ENCODE measurements around the gene DUT.

Gene DUT

DNA sequence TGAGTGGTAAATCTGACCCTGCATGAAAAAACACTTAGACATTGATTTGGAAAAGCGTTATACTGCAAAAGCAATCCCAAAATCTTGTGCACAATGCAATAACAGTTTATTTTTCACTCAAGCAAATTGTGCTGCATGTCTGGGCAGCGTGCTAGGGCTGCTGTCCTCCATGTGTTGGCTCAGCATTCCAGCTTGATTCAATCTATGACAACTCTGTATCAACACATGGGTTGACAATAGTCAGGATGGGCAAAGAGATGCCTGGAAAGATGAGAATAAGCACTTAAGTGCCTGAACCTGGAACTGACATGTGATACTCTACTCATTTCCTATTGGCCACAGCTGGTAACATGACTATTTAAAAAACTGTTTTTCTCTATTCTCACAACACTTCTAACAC lies 51.8 kb downstream of the DUT start:
- Histone ChIP-seq H4K20me1 (ENCODE audit: control insufficient read depth, insufficient read depth, low read depth, low read length) (no peaks in the 10 kb centered on the region), H3K27me3 (ENCODE audit: control insufficient read depth, low read length) (no peaks in the 10 kb centered on the region), H3K27ac (ENCODE audit: low read depth, low read length) (no peak overlapping the region), H3K9me3 (ENCODE audit: control insufficient read depth, insufficient read depth, low read length) (no peaks in the 10 kb centered on the region), H3F3A (ENCODE audit: control insufficient read depth, insufficient read depth) (no peaks in the 10 kb centered on the region), H3K4me2 (ENCODE audit: low read length) (no peak overlapping the region), H3K4me3 (ENCODE audit: low read length) (no peak overlapping the region), H3K4me1 (ENCODE audit: control insufficient read depth, low read length) (peaks cover 5% of the 10 kb centered on the region), H3K36me3 (ENCODE audit: control insufficient read depth, low read length) (no peaks in the 10 kb centered on the region), H3K79me2 (ENCODE audit: control insufficient read depth, low read length) (no peaks in the 10 kb centered on the region), H3K9me2 (replicated peaks; ENCODE audit: control insufficient read depth, low read length) (no peaks in the 10 kb centered on the region)
- TF ChIP-seq, protein P1, sequence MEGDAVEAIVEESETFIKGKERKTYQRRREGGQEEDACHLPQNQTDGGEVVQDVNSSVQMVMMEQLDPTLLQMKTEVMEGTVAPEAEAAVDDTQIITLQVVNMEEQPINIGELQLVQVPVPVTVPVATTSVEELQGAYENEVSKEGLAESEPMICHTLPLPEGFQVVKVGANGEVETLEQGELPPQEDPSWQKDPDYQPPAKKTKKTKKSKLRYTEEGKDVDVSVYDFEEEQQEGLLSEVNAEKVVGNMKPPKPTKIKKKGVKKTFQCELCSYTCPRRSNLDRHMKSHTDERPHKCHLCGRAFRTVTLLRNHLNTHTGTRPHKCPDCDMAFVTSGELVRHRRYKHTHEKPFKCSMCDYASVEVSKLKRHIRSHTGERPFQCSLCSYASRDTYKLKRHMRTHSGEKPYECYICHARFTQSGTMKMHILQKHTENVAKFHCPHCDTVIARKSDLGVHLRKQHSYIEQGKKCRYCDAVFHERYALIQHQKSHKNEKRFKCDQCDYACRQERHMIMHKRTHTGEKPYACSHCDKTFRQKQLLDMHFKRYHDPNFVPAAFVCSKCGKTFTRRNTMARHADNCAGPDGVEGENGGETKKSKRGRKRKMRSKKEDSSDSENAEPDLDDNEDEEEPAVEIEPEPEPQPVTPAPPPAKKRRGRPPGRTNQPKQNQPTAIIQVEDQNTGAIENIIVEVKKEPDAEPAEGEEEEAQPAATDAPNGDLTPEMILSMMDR (IDR thresholded peaks at IDR 0.05; ENCODE audit: low read depth, low read length, poor library complexity, severe bottlenecking): no peak
- TF ChIP-seq EZH2phosphoT487 (IDR thresholded peaks at IDR 0.05; ENCODE audit: borderline replicate concordance, low read length): no peak

DNA sequence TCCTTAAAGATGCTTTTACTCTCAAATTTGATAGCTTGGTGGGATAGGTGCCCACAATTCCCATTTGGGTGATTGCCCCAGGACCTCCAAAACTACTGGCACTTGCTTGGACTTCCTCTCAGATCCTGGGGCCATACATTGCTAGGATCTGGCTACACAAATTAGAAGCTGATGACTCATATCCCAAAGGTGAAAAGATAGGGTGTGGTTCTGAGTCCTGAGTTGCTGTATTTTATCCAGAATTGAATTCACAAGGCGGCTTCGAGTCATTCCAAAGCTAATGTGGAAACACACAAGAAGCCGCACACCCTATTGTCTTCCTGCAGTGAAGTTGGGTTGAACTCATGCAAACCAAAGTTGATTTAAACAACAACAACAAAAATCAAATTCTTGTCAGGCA lies 53.4 kb downstream of the DUT start:
- no peaks in the 10 kb centered on the region for H3K36me3 ChIP-seq (ENCODE audit: control insufficient read depth, low read length)
- no peak overlapping the region for H3K4me2 ChIP-seq (ENCODE audit: low read length)
- H3K27me3 ChIP-seq (ENCODE audit: control insufficient read depth, low read length): no peaks in the 10 kb centered on the region
- H3K27ac ChIP-seq (ENCODE audit: low read depth, low read length): no peak overlapping the region
- no peak overlapping the region for H3K4me3 ChIP-seq (ENCODE audit: low read length)
- H3K4me1 ChIP-seq (ENCODE audit: control insufficient read depth, low read length): peaks cover 5% of the 10 kb centered on the region
- no peaks in the 10 kb centered on the region for H3K9me2 ChIP-seq (replicated peaks; ENCODE audit: control insufficient read depth, low read length)
- no peaks in the 10 kb centered on the region for H3K9me3 ChIP-seq (ENCODE audit: control insufficient read depth, insufficient read depth, low read length)
- no peaks in the 10 kb centered on the region for H4K20me1 ChIP-seq (ENCODE audit: control insufficient read depth, insufficient read depth, low read depth, low read length)
- TF ChIP-seq, protein P1 (IDR thresholded peaks at IDR 0.05; ENCODE audit: low read depth, low read length, poor library complexity, severe bottlenecking): no peak
- no peak for TF ChIP-seq EZH2phosphoT487 (IDR thresholded peaks at IDR 0.05; ENCODE audit: borderline replicate concordance, low read length)
- no peaks in the 10 kb centered on the region for H3K79me2 ChIP-seq (ENCODE audit: control insufficient read depth, low read length)
- no peaks in the 10 kb centered on the region for H3F3A ChIP-seq (ENCODE audit: control insufficient read depth, insufficient read depth)

DNA sequence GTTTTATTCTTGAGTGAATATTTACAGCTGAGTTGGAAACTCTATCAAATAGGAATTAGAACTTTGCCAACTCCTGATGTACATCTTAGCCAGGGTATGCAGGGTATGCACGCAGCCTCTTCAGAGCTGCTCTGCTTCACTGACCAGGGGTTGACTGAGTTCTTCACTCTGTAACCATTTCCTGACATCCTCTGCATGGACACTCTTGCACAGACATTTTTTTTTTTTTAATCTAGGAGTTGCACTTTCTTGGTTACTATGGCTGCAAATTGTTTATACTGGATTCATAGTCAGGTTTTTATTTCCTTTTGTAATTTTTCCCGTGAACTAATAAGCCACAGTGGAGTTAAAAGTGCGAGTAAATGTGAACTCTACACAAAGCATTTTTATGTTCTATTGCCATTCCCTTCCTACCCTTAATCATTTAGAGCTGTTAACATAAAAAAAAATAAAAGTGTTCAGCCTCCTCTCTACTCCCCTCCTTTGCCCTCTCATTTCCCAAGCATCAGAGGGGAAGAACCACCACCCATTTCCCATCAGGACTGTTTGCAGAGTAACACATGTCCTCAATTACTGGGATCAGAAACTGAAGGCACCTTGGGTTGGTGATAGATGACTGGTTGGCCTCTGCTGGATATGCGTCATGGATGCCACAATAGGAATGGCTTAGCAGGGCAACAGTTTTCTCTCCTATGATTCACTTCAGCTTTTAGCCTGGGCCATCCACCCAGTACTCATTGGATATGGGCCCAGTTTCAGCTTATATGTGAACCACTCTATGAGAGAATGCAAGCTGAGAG lies 54.0 kb downstream of the DUT start:
- H3K4me1 ChIP-seq (ENCODE audit: control insufficient read depth, low read length): peaks cover 5% of the 10 kb centered on the region
- H4K20me1 ChIP-seq (ENCODE audit: control insufficient read depth, insufficient read depth, low read depth, low read length): no peaks in the 10 kb centered on the region
- no peak overlapping the region for H3K4me2 ChIP-seq (ENCODE audit: low read length)
- H3K27me3 ChIP-seq (ENCODE audit: control insufficient read depth, low read length): no peaks in the 10 kb centered on the region
- no peak overlapping the region for H3K4me3 ChIP-seq (ENCODE audit: low read length)
- H3K79me2 ChIP-seq (ENCODE audit: control insufficient read depth, low read length): no peaks in the 10 kb centered on the region
- H3K27ac ChIP-seq (ENCODE audit: low read depth, low read length): no peak overlapping the region
- H3K9me2 ChIP-seq (replicated peaks; ENCODE audit: control insufficient read depth, low read length): no peaks in the 10 kb centered on the region
- no peaks in the 10 kb centered on the region for H3K9me3 ChIP-seq (ENCODE audit: control insufficient read depth, insufficient read depth, low read length)
- H3K36me3 ChIP-seq (ENCODE audit: control insufficient read depth, low read length): no peaks in the 10 kb centered on the region
- H3F3A ChIP-seq (ENCODE audit: control insufficient read depth, insufficient read depth): no peaks in the 10 kb centered on the region
- TF ChIP-seq EZH2phosphoT487 (IDR thresholded peaks at IDR 0.05; ENCODE audit: borderline replicate concordance, low read length): no peak
- TF ChIP-seq, protein P1 (IDR thresholded peaks at IDR 0.05; ENCODE audit: low read depth, low read length, poor library complexity, severe bottlenecking): no peak

Data from DOHH2 (cell line).